Inflammatory macrophage treated with lipopolysaccharide for 1 hour (primary cell): ENCODE data around the gene SETD1A.

Experiments used
- DNase-seq, 2 donors: peaks; one replicate each; pipeline ENCODE4 v3.0.0-alpha.2; 2020 to 2022

The SETD1A gene

DNA sequence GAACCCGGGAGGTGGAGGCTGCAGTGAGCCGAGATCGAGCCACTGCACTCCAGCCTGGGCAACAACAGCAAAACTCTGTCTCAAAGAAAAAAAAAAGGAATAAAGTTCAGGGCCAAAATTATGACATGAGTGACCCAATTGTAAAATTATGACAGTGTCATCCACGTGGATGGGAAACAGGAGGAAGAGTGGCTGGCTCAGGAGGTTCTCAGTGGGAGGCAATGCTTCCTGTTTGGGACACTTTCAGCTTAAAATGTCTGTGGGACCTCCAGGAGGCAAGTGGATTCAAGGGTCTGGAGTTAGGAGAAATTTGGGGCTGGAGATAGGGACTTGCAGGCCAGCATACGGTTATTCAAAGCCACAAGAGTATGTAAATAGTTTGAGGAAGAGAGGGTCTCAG lies 67.8 kb downstream of the SETD1A start:
- peak; percentile 84 to 92 for DNase-seq

DNA sequence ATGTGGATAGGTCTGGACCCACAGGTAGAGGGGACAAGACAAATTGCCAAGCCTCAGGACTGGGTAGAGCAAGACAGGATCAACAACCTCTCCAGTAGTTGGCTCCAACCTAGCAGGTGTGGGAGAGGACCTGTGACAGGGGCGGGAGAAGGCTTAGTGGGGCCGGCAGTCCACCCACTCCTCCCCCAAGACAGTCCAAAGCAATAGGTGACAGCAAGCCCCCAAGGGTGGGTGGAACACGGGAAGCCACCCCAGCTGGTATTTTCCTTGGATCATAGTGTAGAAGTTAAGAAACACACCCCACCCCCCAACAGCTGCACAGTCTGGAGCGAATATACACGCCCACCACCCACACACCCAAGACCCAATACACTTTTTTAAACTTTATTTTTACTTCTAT lies 71.7 kb downstream of the SETD1A start:
- DNase-seq, result no peak

DNA sequence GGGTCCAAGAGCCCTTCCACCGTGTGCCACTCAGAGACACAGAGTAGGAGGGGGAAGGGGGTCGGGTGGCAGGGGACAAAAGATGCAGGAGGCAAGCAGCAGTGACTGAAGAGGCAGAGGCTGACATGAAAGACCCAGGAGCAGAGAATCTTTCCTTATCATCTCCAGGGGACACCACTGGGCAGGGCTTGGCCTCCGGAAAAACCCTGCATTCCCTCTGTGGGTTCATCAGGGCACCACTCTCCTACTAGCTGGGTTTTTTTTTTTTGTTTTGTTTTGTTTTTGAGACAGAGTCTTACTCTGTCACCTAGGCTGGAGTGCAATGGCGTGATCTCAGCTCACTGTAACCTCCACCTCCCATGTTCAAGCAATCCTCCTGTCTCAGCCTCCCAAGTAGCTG lies 73.7 kb downstream of the SETD1A start:
- peak in 1 of 2 donors; percentile 45 for DNase-seq

- DNase-seq, result peak; percentile 99 to 100
Observed at GRCh38 chr16:31032736-31033708, 75.5 kb downstream of the SETD1A start, which contains the start of gene STX4. Gene STX4 (plus strand): TSS chr16:31033558. CDS start chr16:31033806, 248 bp downstream.

DNA sequence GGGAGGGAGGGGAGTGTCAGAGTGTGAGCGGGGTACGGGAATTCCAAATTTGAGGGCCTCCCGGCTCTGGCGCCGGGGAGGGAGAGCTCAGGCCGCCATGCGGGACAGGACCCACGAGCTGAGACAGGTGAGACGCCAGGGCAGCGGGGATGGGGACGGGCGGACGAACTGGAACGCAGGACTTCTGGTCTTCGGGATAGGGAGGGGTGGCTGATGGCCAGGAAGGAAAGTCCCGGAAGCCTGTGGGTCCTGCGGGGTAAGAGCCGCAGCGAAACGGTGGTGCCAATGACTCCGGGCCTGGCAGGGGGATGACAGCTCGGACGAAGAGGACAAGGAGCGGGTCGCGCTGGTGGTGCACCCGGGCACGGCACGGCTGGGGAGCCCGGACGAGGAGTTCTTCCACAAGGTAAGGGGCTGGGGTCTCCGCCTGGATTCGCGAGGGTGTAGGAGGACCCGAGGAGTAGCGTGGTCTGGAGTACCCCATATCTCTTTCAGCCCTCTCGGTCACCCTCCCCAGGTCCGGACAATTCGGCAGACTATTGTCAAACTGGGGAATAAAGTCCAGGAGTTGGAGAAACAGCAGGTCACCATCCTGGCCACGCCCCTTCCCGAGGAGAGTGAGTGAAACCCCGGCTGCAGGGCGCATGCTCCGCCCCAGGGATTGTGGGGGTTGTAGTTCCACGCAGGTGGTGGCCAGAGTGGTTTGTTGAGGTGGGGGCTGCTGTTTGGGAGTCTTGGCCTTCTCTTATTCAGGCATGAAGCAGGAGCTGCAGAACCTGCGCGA lies 76.3 kb downstream of the SETD1A start:
- DNase-seq, result peak; percentile 81 to 89
